Measurements from ENCODE around the gene RARG. TPM values are rescaled to one million over a fixed set of nuclear protein-coding genes. Genes with fewer than 3 reads are reported as not detected.

The RARG gene
- total RNA-seq, 1 experiment from 2014 or later = 14.0 TPM

DNA sequence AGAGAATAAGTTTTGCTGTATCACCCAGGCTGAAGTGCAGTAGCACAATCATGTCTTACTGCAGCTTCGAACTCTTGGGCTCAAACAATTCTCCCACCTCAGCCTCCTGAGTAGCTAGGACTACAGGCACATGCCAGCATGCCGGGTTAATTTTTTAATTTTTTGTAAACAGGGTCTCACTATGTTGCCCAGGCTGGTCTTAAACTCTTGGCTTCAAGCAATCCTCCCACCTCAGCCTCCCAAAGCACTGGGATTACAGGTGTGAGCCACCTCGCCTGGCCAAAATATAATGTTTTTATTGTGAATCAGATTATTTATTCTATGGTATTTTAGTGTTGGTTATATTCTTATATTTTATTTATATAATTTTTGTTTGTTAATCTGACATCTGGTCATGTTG is 55.3 kb downstream of the RARG start:
- no peak overlapping the region for H3K4me3 ChIP-seq (ENCODE audit: low read depth, low read length, poor library complexity, severe bottlenecking)
- TF ChIP-seq EZH2 (IDR thresholded peaks at IDR 0.05; ENCODE audit: borderline replicate concordance, low read depth, low read length, poor library complexity, severe bottlenecking) = no peak
- TF ChIP-seq, protein P1, sequence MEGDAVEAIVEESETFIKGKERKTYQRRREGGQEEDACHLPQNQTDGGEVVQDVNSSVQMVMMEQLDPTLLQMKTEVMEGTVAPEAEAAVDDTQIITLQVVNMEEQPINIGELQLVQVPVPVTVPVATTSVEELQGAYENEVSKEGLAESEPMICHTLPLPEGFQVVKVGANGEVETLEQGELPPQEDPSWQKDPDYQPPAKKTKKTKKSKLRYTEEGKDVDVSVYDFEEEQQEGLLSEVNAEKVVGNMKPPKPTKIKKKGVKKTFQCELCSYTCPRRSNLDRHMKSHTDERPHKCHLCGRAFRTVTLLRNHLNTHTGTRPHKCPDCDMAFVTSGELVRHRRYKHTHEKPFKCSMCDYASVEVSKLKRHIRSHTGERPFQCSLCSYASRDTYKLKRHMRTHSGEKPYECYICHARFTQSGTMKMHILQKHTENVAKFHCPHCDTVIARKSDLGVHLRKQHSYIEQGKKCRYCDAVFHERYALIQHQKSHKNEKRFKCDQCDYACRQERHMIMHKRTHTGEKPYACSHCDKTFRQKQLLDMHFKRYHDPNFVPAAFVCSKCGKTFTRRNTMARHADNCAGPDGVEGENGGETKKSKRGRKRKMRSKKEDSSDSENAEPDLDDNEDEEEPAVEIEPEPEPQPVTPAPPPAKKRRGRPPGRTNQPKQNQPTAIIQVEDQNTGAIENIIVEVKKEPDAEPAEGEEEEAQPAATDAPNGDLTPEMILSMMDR (conservative IDR thresholded peaks at IDR 0.05; ENCODE audit: low read depth, low read length) = no peak
- intact Hi-C loops (cut with micrococcal nuclease; ENCODE audit: unreplicated experiment) = no loop called here
- ChIA-PET CTCF (interaction anchor here (0.7 kb wide), 1 partner anchor 74 kb away, joined by 3 read pairs; no protein-coding TSS in a partner anchor), POLR2A (ENCODE audit: low non-redundant PET) (no interaction called here)
- no TSS peak for BruUV-seq (replicated peaks)
- DNase-seq (ENCODE audit: low spot score) = no peak
- no peaks in the 10 kb centered on the region for H3K27me3 ChIP-seq (replicated peaks; ENCODE audit: insufficient read depth, low read depth, low read length, poor library complexity)
- H3K36me3 ChIP-seq (ENCODE audit: insufficient read depth, low read length, poor library complexity, severe bottlenecking) = peaks cover 3% of the 10 kb centered on the region
- no peaks in the 10 kb centered on the region for H3K9me3 ChIP-seq (ENCODE audit: low read depth, low read length, poor library complexity, severe bottlenecking)
- H3K27ac ChIP-seq (ENCODE audit: low read depth, low read length, poor library complexity, severe bottlenecking) = no peak overlapping the region
- peaks cover 15% of the 10 kb centered on the region for H3K4me1 ChIP-seq (ENCODE audit: insufficient read depth, low read length, poor library complexity, severe bottlenecking)

GRCh38 chr12:53174881-53175491 is 57.0 kb downstream of the RARG start:
- intact Hi-C loops (cut with micrococcal nuclease; ENCODE audit: unreplicated experiment) = no loop called here
- no peaks in the 10 kb centered on the region for H3K27me3 ChIP-seq (replicated peaks; ENCODE audit: insufficient read depth, low read depth, low read length, poor library complexity)
- H3K4me3 ChIP-seq (ENCODE audit: low read depth, low read length, poor library complexity, severe bottlenecking) = no peak overlapping the region
- no peaks in the 10 kb centered on the region for H3K9me3 ChIP-seq (ENCODE audit: low read depth, low read length, poor library complexity, severe bottlenecking)
- H3K36me3 ChIP-seq (ENCODE audit: insufficient read depth, low read length, poor library complexity, severe bottlenecking) = no peaks in the 10 kb centered on the region
- POLR2A ChIA-PET (ENCODE audit: low non-redundant PET) = no interaction called here
- peak; percentile 48 for DNase-seq (ENCODE audit: low spot score)
- BruUV-seq (replicated peaks) = no TSS peak
- H3K4me1 ChIP-seq (ENCODE audit: insufficient read depth, low read length, poor library complexity, severe bottlenecking) = peaks cover 11% of the 10 kb centered on the region
- TF ChIP-seq EZH2 (IDR thresholded peaks at IDR 0.05; ENCODE audit: borderline replicate concordance, low read depth, low read length, poor library complexity, severe bottlenecking) = no peak
- TF ChIP-seq, protein P1 (conservative IDR thresholded peaks at IDR 0.05; ENCODE audit: low read depth, low read length) = 0 out of 2 replicates have a peak, but pooled peaks have one; percentile 12
- H3K27ac ChIP-seq (ENCODE audit: low read depth, low read length, poor library complexity, severe bottlenecking) = no peak overlapping the region
- CTCF ChIA-PET = no interaction called here

DNA sequence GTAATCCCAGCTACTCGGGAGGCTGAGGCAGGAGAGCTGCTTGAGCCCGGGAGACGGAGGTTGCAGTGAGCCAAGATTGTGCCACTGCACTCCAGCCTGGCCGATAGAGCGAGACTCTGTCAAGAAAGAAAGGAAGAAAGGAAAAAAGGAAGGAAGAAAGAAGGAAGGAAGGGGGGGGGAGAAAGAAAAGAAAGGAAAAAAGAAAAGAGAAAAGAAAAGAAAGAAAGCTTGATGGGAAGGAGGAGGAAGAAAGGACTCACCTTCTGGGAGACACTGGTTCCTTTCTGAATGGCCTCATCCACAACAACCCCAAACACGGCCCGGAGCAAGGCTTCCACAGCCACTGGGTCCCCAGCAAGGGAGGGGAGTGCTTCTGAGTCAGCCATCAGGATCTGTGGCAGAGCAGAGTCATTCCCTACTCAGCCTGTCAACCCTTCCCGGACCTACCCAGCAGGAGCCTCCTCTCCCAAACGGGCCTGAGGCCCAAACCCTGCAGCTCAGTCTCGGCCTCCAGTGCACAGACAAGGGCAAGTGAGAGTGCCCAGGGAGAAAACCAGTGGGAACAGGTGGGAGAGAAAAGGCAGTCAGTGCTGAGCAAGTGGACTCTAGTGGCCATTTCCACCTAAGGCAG is 58.8 kb downstream of the RARG start:
- peaks cover 11% of the 10 kb centered on the region for H3K4me1 ChIP-seq (ENCODE audit: insufficient read depth, low read length, poor library complexity, severe bottlenecking)
- intact Hi-C loops (cut with micrococcal nuclease; ENCODE audit: unreplicated experiment) = no loop called here
- TF ChIP-seq, protein P1 (conservative IDR thresholded peaks at IDR 0.05; ENCODE audit: low read depth, low read length) = no peak
- TF ChIP-seq EZH2 (IDR thresholded peaks at IDR 0.05; ENCODE audit: borderline replicate concordance, low read depth, low read length, poor library complexity, severe bottlenecking) = no peak
- ChIA-PET POLR2A (ENCODE audit: low non-redundant PET) (interaction anchor here (0.6 kb wide), 1 partner anchor 31 kb away, joined by 3 read pairs; no protein-coding TSS in a partner anchor), CTCF (no interaction called here)
- H3K36me3 ChIP-seq (ENCODE audit: insufficient read depth, low read length, poor library complexity, severe bottlenecking) = no peaks in the 10 kb centered on the region
- H3K4me3 ChIP-seq (ENCODE audit: low read depth, low read length, poor library complexity, severe bottlenecking) = no peak overlapping the region
- H3K27me3 ChIP-seq (replicated peaks; ENCODE audit: insufficient read depth, low read depth, low read length, poor library complexity) = no peaks in the 10 kb centered on the region
- no peaks in the 10 kb centered on the region for H3K9me3 ChIP-seq (ENCODE audit: low read depth, low read length, poor library complexity, severe bottlenecking)
- no TSS peak for BruUV-seq (replicated peaks)
- DNase-seq (ENCODE audit: low spot score) = no peak
- no peak overlapping the region for H3K27ac ChIP-seq (ENCODE audit: low read depth, low read length, poor library complexity, severe bottlenecking)
